ENCODE data around the gene TMEM117.
A peak's percentile ranks its signal among the peaks of the same experiment; 100 is the strongest.
"Not testable (repeated sequence)": the region's sequence is repeated elsewhere in the genome, so short reads cannot be mapped to it uniquely, and the experiment has no call there.

TMEM117 gene

GRCh38 chr12:43832463-43833168 is 3.3 kb upstream of the TMEM117 start:
- no peak for DNase-seq
- Histone ChIP-seq H3K4me3 (ENCODE audit: low read depth, low read length) (no peak overlapping the region), H3K36me3 (no peaks in the 10 kb centered on the region), H3K27me3 (peaks cover 29% of the 10 kb centered on the region), H3K4me1 (no peaks in the 10 kb centered on the region), H3K9me3 (no peaks in the 10 kb centered on the region)
- TF ChIP-seq CTCF (IDR thresholded peaks at IDR 0.05; ENCODE audit: low read depth, low read length): no peak

- Histone ChIP-seq H3K4me3 (ENCODE audit: low read depth, low read length) (peak overlapping the region; percentile 58), H3K27me3 (peaks cover 29% of the 10 kb centered on the region), H3K9me3 (no peaks in the 10 kb centered on the region), H3K4me1 (no peaks in the 10 kb centered on the region), H3K36me3 (no peaks in the 10 kb centered on the region)
- no peak for TF ChIP-seq CTCF (IDR thresholded peaks at IDR 0.05; ENCODE audit: low read depth, low read length)
- no peak for DNase-seq
These were observed 621 bp upstream of the TMEM117 start for GRCh38 chr12:43835264-43835655.

GRCh38 chr12:43836475-43836989 is 651 bp downstream of the TMEM117 start:
- H3K4me3 ChIP-seq (ENCODE audit: low read depth, low read length): peak overlapping the region; percentile 58
- no peak for DNase-seq
- H3K27me3 ChIP-seq: peaks cover 29% of the 10 kb centered on the region
- no peaks in the 10 kb centered on the region for H3K36me3 ChIP-seq
- no peaks in the 10 kb centered on the region for H3K4me1 ChIP-seq
- H3K9me3 ChIP-seq: no peaks in the 10 kb centered on the region
- TF ChIP-seq CTCF (IDR thresholded peaks at IDR 0.05; ENCODE audit: low read depth, low read length): no peak

GRCh38 chr12:43840338-43840737 is 4.5 kb downstream of the TMEM117 start:
- H3K27me3 ChIP-seq: peaks cover 21% of the 10 kb centered on the region
- no peak overlapping the region for H3K4me3 ChIP-seq (ENCODE audit: low read depth, low read length)
- no peaks in the 10 kb centered on the region for H3K9me3 ChIP-seq
- no peak for TF ChIP-seq CTCF (IDR thresholded peaks at IDR 0.05; ENCODE audit: low read depth, low read length)
- no peak for DNase-seq
- no peaks in the 10 kb centered on the region for H3K36me3 ChIP-seq
- no peaks in the 10 kb centered on the region for H3K4me1 ChIP-seq

- no peaks in the 10 kb centered on the region for H3K36me3 ChIP-seq
- no peaks in the 10 kb centered on the region for H3K9me3 ChIP-seq
- no peak for TF ChIP-seq CTCF (IDR thresholded peaks at IDR 0.05; ENCODE audit: low read depth, low read length)
- H3K4me3 ChIP-seq (ENCODE audit: low read depth, low read length): no peak overlapping the region
- no peaks in the 10 kb centered on the region for H3K4me1 ChIP-seq
- H3K27me3 ChIP-seq: peaks cover 12% of the 10 kb centered on the region
- no peak for DNase-seq
These were observed 5.4 kb downstream of the TMEM117 start for GRCh38 chr12:43841253-43841652.

- peaks cover 1% of the 10 kb centered on the region for H3K27me3 ChIP-seq
- no peaks in the 10 kb centered on the region for H3K9me3 ChIP-seq
- no peak for DNase-seq
- H3K36me3 ChIP-seq: no peaks in the 10 kb centered on the region
- TF ChIP-seq CTCF (IDR thresholded peaks at IDR 0.05; ENCODE audit: low read depth, low read length): no peak
- no peak overlapping the region for H3K4me3 ChIP-seq (ENCODE audit: low read depth, low read length)
- H3K4me1 ChIP-seq: no peaks in the 10 kb centered on the region
These were observed 6.4 kb downstream of the TMEM117 start for GRCh38 chr12:43842259-43842658.

GRCh38 chr12:43847425-43848225 is 11.7 kb downstream of the TMEM117 start:
- not testable (repeated sequence) for H3K27me3 ChIP-seq; H3K4me1 ChIP-seq; H3K36me3 ChIP-seq; H3K4me3 ChIP-seq (ENCODE audit: low read depth, low read length); H3K9me3 ChIP-seq; DNase-seq

Data from BE2C (cell line).